Measurements from ENCODE around the gene LRP5. TPM values are rescaled to one million over a fixed set of nuclear protein-coding genes. Genes with fewer than 3 reads are reported as not detected.

Gene LRP5
- polyA plus RNA-seq, 4 donors, result 39.4 to 58.3 (median 44.3) TPM

- no peak for DNase-seq (ENCODE audit: low read depth in 4 of 4, low spot score in 3 of 4)
These were observed 53.6 kb downstream of the LRP5 start for GRCh38 chr11:68365943-68366435.

- DNase-seq (ENCODE audit: low read depth in 4 of 4, low spot score in 3 of 4), result no peak
These were observed 54.9 kb downstream of the LRP5 start for GRCh38 chr11:68367252-68367651.

- no peak for DNase-seq (ENCODE audit: low read depth in 4 of 4, low spot score in 3 of 4)
These were observed 57.4 kb downstream of the LRP5 start for GRCh38 chr11:68369756-68370155.

- no peak for DNase-seq (ENCODE audit: low read depth in 4 of 4, low spot score in 3 of 4)
These were observed 58.1 kb downstream of the LRP5 start for GRCh38 chr11:68370211-68371111.

- no peak for DNase-seq (ENCODE audit: low read depth in 4 of 4, low spot score in 3 of 4)
These were observed 59.0 kb downstream of the LRP5 start for GRCh38 chr11:68371171-68372041.

GRCh38 chr11:68372114-68372513 is 59.7 kb downstream of the LRP5 start:
- DNase-seq (ENCODE audit: low read depth in 4 of 4, low spot score in 3 of 4), result no peak

GRCh38 chr11:68372625-68373024 is 60.2 kb downstream of the LRP5 start:
- DNase-seq (ENCODE audit: low read depth in 4 of 4, low spot score in 3 of 4), result no peak

GRCh38 chr11:68373189-68373814 is 60.9 kb downstream of the LRP5 start:
- peak in 1 of 4 donors; percentile 29 for DNase-seq (ENCODE audit: low read depth in 4 of 4, low spot score in 3 of 4)

GRCh38 chr11:68373815-68374501 is 61.6 kb downstream of the LRP5 start:
- DNase-seq (ENCODE audit: low read depth in 4 of 4, low spot score in 3 of 4), result peak in 1 of 4 donors; percentile 32

GRCh38 chr11:68374531-68374930 is 62.1 kb downstream of the LRP5 start:
- no peak for DNase-seq (ENCODE audit: low read depth in 4 of 4, low spot score in 3 of 4)

- no peak for DNase-seq (ENCODE audit: low read depth in 4 of 4, low spot score in 3 of 4)
These were observed 62.9 kb downstream of the LRP5 start for GRCh38 chr11:68375337-68375736.

GRCh38 chr11:68375766-68376165 is 63.4 kb downstream of the LRP5 start:
- DNase-seq (ENCODE audit: low read depth in 4 of 4, low spot score in 3 of 4), result no peak

GRCh38 chr11:68377389-68377795 is 65.0 kb downstream of the LRP5 start:
- no peak for DNase-seq (ENCODE audit: low read depth in 4 of 4, low spot score in 3 of 4)

- no peak for DNase-seq (ENCODE audit: low read depth in 4 of 4, low spot score in 3 of 4)
These were observed 66.8 kb downstream of the LRP5 start for GRCh38 chr11:68379206-68379605.

- no peak for DNase-seq (ENCODE audit: low read depth in 4 of 4, low spot score in 3 of 4)
These were observed 68.6 kb downstream of the LRP5 start for GRCh38 chr11:68380786-68381622.

- DNase-seq (ENCODE audit: low read depth in 4 of 4, low spot score in 3 of 4), result no peak
These were observed 69.3 kb downstream of the LRP5 start for GRCh38 chr11:68381716-68382115.

GRCh38 chr11:68382358-68382998 is 70.1 kb downstream of the LRP5 start:
- DNase-seq (ENCODE audit: low read depth in 4 of 4, low spot score in 3 of 4), result no peak

GRCh38 chr11:68383976-68384501 is 71.6 kb downstream of the LRP5 start:
- no peak for DNase-seq (ENCODE audit: low read depth in 4 of 4, low spot score in 3 of 4)
